ENCODE data around the gene PSMD1.

PSMD1 gene

GRCh38 chr2:231056453-231057416 is at the start of gene PSMD1:
TSS of gene PSMD1 (plus strand) at chr2:231056867. CDS start at chr2:231057026, 159 bp downstream.
- H3K27ac Mint-ChIP-seq, result peak within 1 kb of the TSS; percentile 99
- peak within 1 kb of the TSS; percentile 97 for H3K4me3 Mint-ChIP-seq
- no peaks in the 10 kb centered on the region for H3K9me3 Mint-ChIP-seq
- peaks cover 4% of the 10 kb centered on the region for H3K36me3 Mint-ChIP-seq
- H3K27me3 Mint-ChIP-seq, result peaks cover 30% of the 10 kb centered on the region
- peak; percentile 94 for DNase-seq
- CTCF ChIA-PET, result interaction anchor here (1.0 kb wide), 2 partner anchors 131 to 233 kb away, joined by 3 to 4 read pairs; no protein-coding TSS in a partner anchor
- H3K4me1 Mint-ChIP-seq, result peaks cover 56% of the 10 kb centered on the region

- H3K4me3 Mint-ChIP-seq, result no peak overlapping the region
- CTCF ChIA-PET, result interaction anchor here (0.7 kb wide), 1 partner anchor 40 kb away, joined by 4 read pairs; no protein-coding TSS in a partner anchor
- no peak overlapping the region for H3K27ac Mint-ChIP-seq
- no peaks in the 10 kb centered on the region for H3K36me3 Mint-ChIP-seq
- H3K27me3 Mint-ChIP-seq, result peaks cover 51% of the 10 kb centered on the region
- H3K9me3 Mint-ChIP-seq, result peaks cover 8% of the 10 kb centered on the region
- no peaks in the 10 kb centered on the region for H3K4me1 Mint-ChIP-seq
- no peak for DNase-seq
Measured at GRCh38 chr2:231007286-231008098, 49.2 kb upstream of the PSMD1 start.

GRCh38 chr2:231008131-231008530 is 48.5 kb upstream of the PSMD1 start:
- Mint-ChIP-seq H3K4me1 (no peaks in the 10 kb centered on the region), H3K27ac (no peak overlapping the region), H3K27me3 (peaks cover 45% of the 10 kb centered on the region), H3K4me3 (no peak overlapping the region), H3K9me3 (peaks cover 8% of the 10 kb centered on the region), H3K36me3 (no peaks in the 10 kb centered on the region)
- CTCF ChIA-PET, result interaction anchor here (0.6 to 1.1 kb wide), 3 partner anchors 10 to 217 kb away, joined by 3 to 5 read pairs (median 3); no protein-coding TSS in a partner anchor
- DNase-seq, result no peak

- no peaks in the 10 kb centered on the region for H3K36me3 Mint-ChIP-seq
- DNase-seq, result no peak
- H3K4me1 Mint-ChIP-seq, result no peaks in the 10 kb centered on the region
- peaks cover 8% of the 10 kb centered on the region for H3K9me3 Mint-ChIP-seq
- H3K27ac Mint-ChIP-seq, result no peak overlapping the region
- H3K4me3 Mint-ChIP-seq, result no peak overlapping the region
- peaks cover 38% of the 10 kb centered on the region for H3K27me3 Mint-ChIP-seq
- CTCF ChIA-PET, result interaction anchor here (0.6 to 1.1 kb wide), 2 partner anchors 215 to 1016 kb away, joined by 3 read pairs; no protein-coding TSS in a partner anchor
Measured at GRCh38 chr2:231009236-231009919, 47.3 kb upstream of the PSMD1 start.

GRCh38 chr2:231010201-231010730 is 46.4 kb upstream of the PSMD1 start:
- H3K9me3 Mint-ChIP-seq, result peaks cover 3% of the 10 kb centered on the region
- H3K4me3 Mint-ChIP-seq, result no peak overlapping the region
- H3K4me1 Mint-ChIP-seq, result no peaks in the 10 kb centered on the region
- H3K36me3 Mint-ChIP-seq, result no peaks in the 10 kb centered on the region
- CTCF ChIA-PET, result interaction anchor here (0.6 kb wide), 1 partner anchor 1017 kb away, joined by 3 read pairs; no protein-coding TSS in a partner anchor
- H3K27me3 Mint-ChIP-seq, result peaks cover 42% of the 10 kb centered on the region
- DNase-seq, result no peak
- H3K27ac Mint-ChIP-seq, result no peak overlapping the region

GRCh38 chr2:231011526-231011925 is 45.1 kb upstream of the PSMD1 start:
- DNase-seq, result no peak
- H3K27me3 Mint-ChIP-seq, result peaks cover 49% of the 10 kb centered on the region
- CTCF ChIA-PET, result no interaction called here
- no peaks in the 10 kb centered on the region for H3K9me3 Mint-ChIP-seq
- H3K4me3 Mint-ChIP-seq, result no peak overlapping the region
- H3K36me3 Mint-ChIP-seq, result no peaks in the 10 kb centered on the region
- no peak overlapping the region for H3K27ac Mint-ChIP-seq
- H3K4me1 Mint-ChIP-seq, result no peaks in the 10 kb centered on the region

- Mint-ChIP-seq H3K4me3 (no peak overlapping the region), H3K27me3 (peaks cover 52% of the 10 kb centered on the region), H3K36me3 (no peaks in the 10 kb centered on the region), H3K4me1 (no peaks in the 10 kb centered on the region), H3K27ac (no peak overlapping the region), H3K9me3 (no peaks in the 10 kb centered on the region)
- DNase-seq, result no peak
- CTCF ChIA-PET, result no interaction called here
Measured at GRCh38 chr2:231012463-231012862, 44.2 kb upstream of the PSMD1 start.

- no peak overlapping the region for H3K27ac Mint-ChIP-seq
- CTCF ChIA-PET, result no interaction called here
- H3K9me3 Mint-ChIP-seq, result no peaks in the 10 kb centered on the region
- H3K4me1 Mint-ChIP-seq, result no peaks in the 10 kb centered on the region
- H3K4me3 Mint-ChIP-seq, result no peak overlapping the region
- H3K27me3 Mint-ChIP-seq, result peaks cover 50% of the 10 kb centered on the region
- DNase-seq, result no peak
- H3K36me3 Mint-ChIP-seq, result no peaks in the 10 kb centered on the region
Measured at GRCh38 chr2:231013820-231014219, 42.8 kb upstream of the PSMD1 start.

GRCh38 chr2:231015478-231015877 is 41.2 kb upstream of the PSMD1 start:
- Mint-ChIP-seq H3K27me3 (peaks cover 52% of the 10 kb centered on the region), H3K9me3 (no peaks in the 10 kb centered on the region), H3K4me3 (no peak overlapping the region), H3K27ac (no peak overlapping the region), H3K4me1 (no peaks in the 10 kb centered on the region), H3K36me3 (no peaks in the 10 kb centered on the region)
- CTCF ChIA-PET, result no interaction called here
- no peak for DNase-seq

- H3K36me3 Mint-ChIP-seq, result no peaks in the 10 kb centered on the region
- CTCF ChIA-PET, result no interaction called here
- no peak overlapping the region for H3K4me3 Mint-ChIP-seq
- peaks cover 52% of the 10 kb centered on the region for H3K27me3 Mint-ChIP-seq
- H3K27ac Mint-ChIP-seq, result no peak overlapping the region
- DNase-seq, result no peak
- no peaks in the 10 kb centered on the region for H3K9me3 Mint-ChIP-seq
- H3K4me1 Mint-ChIP-seq, result no peaks in the 10 kb centered on the region
Measured at GRCh38 chr2:231015926-231016325, 40.7 kb upstream of the PSMD1 start.

- no peak overlapping the region for H3K27ac Mint-ChIP-seq
- H3K27me3 Mint-ChIP-seq, result peaks cover 46% of the 10 kb centered on the region
- H3K36me3 Mint-ChIP-seq, result no peaks in the 10 kb centered on the region
- no peak for DNase-seq
- CTCF ChIA-PET, result interaction anchor here (2.3 kb wide), 1 partner anchor 8 kb away, joined by 5 read pairs; no protein-coding TSS in a partner anchor
- H3K4me1 Mint-ChIP-seq, result no peaks in the 10 kb centered on the region
- H3K9me3 Mint-ChIP-seq, result no peaks in the 10 kb centered on the region
- H3K4me3 Mint-ChIP-seq, result no peak overlapping the region
Measured at GRCh38 chr2:231016566-231017230, 40.0 kb upstream of the PSMD1 start.

- H3K27ac Mint-ChIP-seq, result no peak overlapping the region
- H3K27me3 Mint-ChIP-seq, result peaks cover 41% of the 10 kb centered on the region
- CTCF ChIA-PET, result interaction anchor here (2.3 kb wide), 1 partner anchor 9 kb away, joined by 5 read pairs; no protein-coding TSS in a partner anchor
- H3K9me3 Mint-ChIP-seq, result no peaks in the 10 kb centered on the region
- no peaks in the 10 kb centered on the region for H3K4me1 Mint-ChIP-seq
- H3K36me3 Mint-ChIP-seq, result no peaks in the 10 kb centered on the region
- DNase-seq, result no peak
- H3K4me3 Mint-ChIP-seq, result no peak overlapping the region
Measured at GRCh38 chr2:231017231-231017598, 39.5 kb upstream of the PSMD1 start.

GRCh38 chr2:231018184-231018583 is 38.5 kb upstream of the PSMD1 start:
- no peaks in the 10 kb centered on the region for H3K9me3 Mint-ChIP-seq
- CTCF ChIA-PET, result interaction anchor here (2.3 kb wide), 1 partner anchor 10 kb away, joined by 5 read pairs; no protein-coding TSS in a partner anchor
- H3K27ac Mint-ChIP-seq, result no peak overlapping the region
- H3K4me1 Mint-ChIP-seq, result no peaks in the 10 kb centered on the region
- H3K36me3 Mint-ChIP-seq, result no peaks in the 10 kb centered on the region
- H3K4me3 Mint-ChIP-seq, result no peak overlapping the region
- DNase-seq, result no peak
- H3K27me3 Mint-ChIP-seq, result peaks cover 42% of the 10 kb centered on the region
